OCI-M1 (cell line): Measurements from ENCODE around the gene SRPK1.
A peak's percentile ranks its signal among the peaks of the same experiment; 100 is the strongest.

Experiments used
- DNase-seq: peaks from one replicate; lab custom pipeline; 2025; lab: John Stamatoyannopoulos, UW

Gene SRPK1

GRCh38 chr6:35898003-35898402 is 22.9 kb downstream of the SRPK1 start:
- DNase-seq: no peak

GRCh38 chr6:35897486-35897885 is 23.4 kb downstream of the SRPK1 start:
- DNase-seq: no peak

GRCh38 chr6:35897036-35897435 is 23.9 kb downstream of the SRPK1 start:
- DNase-seq: no peak

- DNase-seq: no peak
Observed at GRCh38 chr6:35896228-35896627, 24.7 kb downstream of the SRPK1 start.

- no peak for DNase-seq
Observed at GRCh38 chr6:35895560-35895959, 25.3 kb downstream of the SRPK1 start.

GRCh38 chr6:35894776-35895175 is 26.1 kb downstream of the SRPK1 start:
- DNase-seq: peak; percentile 42

- DNase-seq: no peak
Observed at GRCh38 chr6:35893246-35893645, 27.7 kb downstream of the SRPK1 start.

GRCh38 chr6:35892482-35892881 is 28.4 kb downstream of the SRPK1 start:
- DNase-seq: no peak

- DNase-seq: no peak
Observed at GRCh38 chr6:35879151-35879550, 41.7 kb downstream of the SRPK1 start.

GRCh38 chr6:35876902-35877301 is 44.0 kb downstream of the SRPK1 start:
- DNase-seq: no peak

GRCh38 chr6:35874730-35875129 is 46.2 kb downstream of the SRPK1 start:
- no peak for DNase-seq

GRCh38 chr6:35859367-35859766 is 61.5 kb downstream of the SRPK1 start:
- no peak for DNase-seq

GRCh38 chr6:35857853-35858252 is 63.0 kb downstream of the SRPK1 start:
- DNase-seq: no peak

- DNase-seq: no peak
Observed at GRCh38 chr6:35856250-35856649, 64.6 kb downstream of the SRPK1 start.

- DNase-seq: no peak
Observed at GRCh38 chr6:35852994-35853393, 67.9 kb downstream of the SRPK1 start.

GRCh38 chr6:35850208-35850607 is 70.7 kb downstream of the SRPK1 start:
- DNase-seq: no peak

GRCh38 chr6:35844290-35844689 is 76.6 kb downstream of the SRPK1 start:
- DNase-seq: no peak

- DNase-seq: no peak
Observed at GRCh38 chr6:35842381-35842780, 78.5 kb downstream of the SRPK1 start.

GRCh38 chr6:35839019-35839418 is 81.9 kb downstream of the SRPK1 start:
- DNase-seq: no peak

- DNase-seq: peak; percentile 89
Observed at GRCh38 chr6:35833536-35833935, 87.4 kb downstream of the SRPK1 start.

- DNase-seq: no peak
Observed at GRCh38 chr6:35831257-35832007, 89.5 kb downstream of the SRPK1 start.

- DNase-seq: no peak
Observed at GRCh38 chr6:35829306-35829705, 91.6 kb downstream of the SRPK1 start.

- DNase-seq: no peak
Observed at GRCh38 chr6:35824552-35825192, 96.2 kb downstream of the SRPK1 start.

- no peak for DNase-seq
Observed at GRCh38 chr6:35823601-35824000, 97.3 kb downstream of the SRPK1 start.
